Hair follicle dermal papilla cell (primary cell): ENCODE results near the gene CD46. TPM values are rescaled to one million over a fixed set of nuclear protein-coding genes. Genes with fewer than 3 reads are reported as not detected.

Experiments
- small RNA-seq: library from RNA; depleted of rRNA; stranded (forward); fragments of <200 nt; gene quantifications from one replicate; pipeline ENCODE3, GENCODE V24; 2012
- total RNA-seq: library from RNA; depleted of rRNA; stranded (reverse); fragments of >200 nt; gene quantifications from 2 replicates; pipeline ENCODE4 v1.2.3, GENCODE V29; 2012

CD46 gene
- 124 and 131 TPM in 2 replicates for total RNA-seq

GRCh38 chr1:207751790-207752455 lies at the start of gene CD46:
CD46 (plus strand) TSS chr1:207752054; CDS start chr1:207752213, 159 bp downstream.

Small RNA genes lying within 50 kb of the gene (small RNA-seq; reads per million reads assigned to genes)
- gene RNA5SP534, result not detected

Other genes with a start within 250 kb of the CD46 start
- not detected in 2 replicates for gene CR1L, start 106.9 kb upstream of the CD46 start, total RNA-seq
- 1.2 and 1.9 TPM in 2 replicates for gene CD34, start 159.1 kb downstream of the CD46 start, total RNA-seq